Heart left ventricle (tissue), 16 donors: Measurements from ENCODE around the gene ALG10. TPM values are rescaled to one million over a fixed set of nuclear protein-coding genes. Genes with fewer than 3 reads are reported as not detected.
A peak's percentile ranks its signal among the peaks of the same experiment; 100 is the strongest.
"Not testable (repeated sequence)": the region's sequence is repeated elsewhere in the genome, so short reads cannot be mapped to it uniquely, and the experiment has no call there.

Experiments
- ATAC-seq, 4 donors: fragments of 200-7000 bp; cut with Tn5 transposase; one replicate each; pipeline ENCODE4 v1.9.1; 2020 to 2022; ENCODE audit warnings: moderate library complexity in 4 of 4, mild to moderate bottlenecking in 3 of 4, moderate number of reproducible peaks in 1 of 4
- DNase-seq, 5 donors: peaks; one replicate each; pipeline ENCODE4 v3.0.0-alpha.2; 2020
- H3K27ac ChIP-seq, 12 donors: fragments of 200-600 bp; sonication (generic) in 4 of 12; one replicate each; pipeline versions ENCODE4 v1.5.0 to v1.8.0; 2016 to 2022; ENCODE audit warnings: mild to moderate bottlenecking in 2 of 12
- H3K27me3 ChIP-seq, 9 donors: fragments of 200-600 bp; sonication (generic) in 2 of 9; one replicate each; pipeline versions ENCODE4 v1.5.1 to v1.8.0; 2016 to 2022; ENCODE audit warnings: mild to moderate bottlenecking in 3 of 9
- H3K36me3 ChIP-seq, 9 donors: fragments of 200-600 bp; sonication (generic) in 2 of 9; one replicate each; pipeline versions ENCODE4 v1.5.0 to v1.8.0; 2018 to 2022; ENCODE audit warnings: mild to moderate bottlenecking in 2 of 9
- H3K4me1 ChIP-seq, 12 donors: fragments of 200-600 bp; sonication (generic) in 4 of 12; one replicate each; pipeline versions ENCODE4 v1.5.0 to v1.8.0; 2016 to 2022; ENCODE audit warnings: mild to moderate bottlenecking in 3 of 12
- H3K4me3 ChIP-seq, 12 donors: fragments of 200-600 bp; sonication (generic) in 4 of 12; one replicate each; pipeline versions ENCODE4 v1.5.0 to v1.8.0; 2017 to 2022; ENCODE audit warnings: mild to moderate bottlenecking in 9 of 12, moderate library complexity in 4 of 12
- H3K9me3 ChIP-seq, 12 donors: fragments of 200-600 bp; sonication (generic) in 4 of 12; one replicate each; pipeline versions ENCODE4 v1.5.0 to v1.8.0; 2016 to 2022; ENCODE audit warnings: mild to moderate bottlenecking in 1 of 12
- POLR2A ChIP-seq, 2 donors: fragments of 450-650 bp; IDR thresholded peaks; one replicate each; pipeline ENCODE4 v1.6.1; 2017; ENCODE audit warnings: antibody characterized with exemption in 2 of 2, mild to moderate bottlenecking in 2 of 2, moderate library complexity in 2 of 2
- WGBS, 4 donors: extraction: QIAGEN DNeasy Blood & Tissue Kit in 2 of 4; methylation state at CpG; one replicate each; pipeline versions ENCODE4 v1.1.5 to v1.1.7; 2013 to 2018; 5-methylcytosine and 5-hydroxymethylcytosine counted together
- intact Hi-C, 10 donors: fragments of 100-400 bp; cut with DNase I; formaldehyde crosslinking; loops; one replicate each; pipeline versions ENCODE4 v1.11.1 to v1.14.2; 2022
- polyA plus RNA-seq, 2 donors: library from polyadenylated mRNA; stranded (reverse); fragments of 200-250 nt; gene quantifications; one replicate each; pipeline ENCODE4 v1.2.3, GENCODE V29; 2013
- total RNA-seq, 9 donors: library from RNA; depleted of rRNA in 2 of 9; stranded (reverse); fragments of >200 nt in 2 of 9; fragmentation: NEBNext Ultra II Directional in 3 of 9; extraction: Animal tissue kit (Norgen Biotek cat#: 25700) in 3 of 9; gene quantifications; one replicate each; pipeline versions ENCODE4 v1.1.0 to v1.2.4, GENCODE V29; 2016 to 2023
- TF ChIP-seq, protein P1 (sequence below), 12 donors: fragments of 200-600 bp; sonication (generic) in 4 of 12; IDR thresholded peaks; one replicate each; pipeline versions ENCODE4 v1.5.0 to v1.8.0; 2018 to 2022; ENCODE audit warnings: antibody characterized with exemption in 12 of 12, mild to moderate bottlenecking in 5 of 12
- donor health status: ischemic (EF 13 %, LVEDD 7.1; RV severe dilation, severe dysfunction).
- donor health status: healthy with polysubstance abuse.
- donor health status: DM: no; HTN: yes; CAD: no.
- donor health status: DM: no; HTN: no; CAD: no.
- donor health status: ischemic (EF 25% LVEDD 6.9; RV normal size, moderate dysfunction).
- donor health status: ischemic (EF 25% LVEDD 5.7; RV mildly dilated, moderate dysfunction).
- donor health status: healthy.
- donor health status: DM: yes; HTN: yes; CAD: no.
- donor health status: ischemic (EF 35%, LVEDD 5.7; RV mildly dilated, moderate dysfunction).
- donor health status: nonischemic (EF 11% LVEDD 7.7; RV severe dilation, severe dysfunction).
- donor health status: DM: yes; HTN: yes; CAD: no.
- donor health status: PGD.
- donor health status: ischemic (EF 29% LVEDD 5.4; RV normal size, mild dysfunction).
- donor health status: nonischemic (EF 23%, LVEDD 6.1; RV moderate dilation, normal function).

The ALG10 gene
- total and polyA plus RNA-seq, 11 donors, result 0.72 to 5.5 (median 3.6) TPM

DNA sequence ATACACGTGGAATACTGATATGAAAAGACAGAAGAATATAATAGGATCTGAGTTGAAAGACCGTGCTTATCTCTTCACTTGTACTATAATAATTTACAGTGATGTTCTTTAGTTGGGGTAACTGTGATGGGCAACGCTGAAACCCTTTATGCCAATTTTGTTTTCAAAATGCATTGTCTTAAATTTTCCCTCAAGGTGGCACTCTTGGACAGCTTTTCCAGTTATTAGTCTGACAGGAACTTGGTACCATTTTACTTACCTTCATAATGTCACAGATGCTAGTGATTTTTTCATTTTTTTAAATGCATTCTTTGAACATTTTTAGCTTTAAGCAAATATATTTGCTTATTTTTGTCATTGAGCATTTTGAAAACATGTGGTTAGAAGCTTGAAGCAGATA, 16.1 kb downstream of the ALG10 start:
- 79 to 87% (median 85%) methylated on average over 3 of the region's 3 CpGs for WGBS, 4 donors
- TF ChIP-seq, protein P1, sequence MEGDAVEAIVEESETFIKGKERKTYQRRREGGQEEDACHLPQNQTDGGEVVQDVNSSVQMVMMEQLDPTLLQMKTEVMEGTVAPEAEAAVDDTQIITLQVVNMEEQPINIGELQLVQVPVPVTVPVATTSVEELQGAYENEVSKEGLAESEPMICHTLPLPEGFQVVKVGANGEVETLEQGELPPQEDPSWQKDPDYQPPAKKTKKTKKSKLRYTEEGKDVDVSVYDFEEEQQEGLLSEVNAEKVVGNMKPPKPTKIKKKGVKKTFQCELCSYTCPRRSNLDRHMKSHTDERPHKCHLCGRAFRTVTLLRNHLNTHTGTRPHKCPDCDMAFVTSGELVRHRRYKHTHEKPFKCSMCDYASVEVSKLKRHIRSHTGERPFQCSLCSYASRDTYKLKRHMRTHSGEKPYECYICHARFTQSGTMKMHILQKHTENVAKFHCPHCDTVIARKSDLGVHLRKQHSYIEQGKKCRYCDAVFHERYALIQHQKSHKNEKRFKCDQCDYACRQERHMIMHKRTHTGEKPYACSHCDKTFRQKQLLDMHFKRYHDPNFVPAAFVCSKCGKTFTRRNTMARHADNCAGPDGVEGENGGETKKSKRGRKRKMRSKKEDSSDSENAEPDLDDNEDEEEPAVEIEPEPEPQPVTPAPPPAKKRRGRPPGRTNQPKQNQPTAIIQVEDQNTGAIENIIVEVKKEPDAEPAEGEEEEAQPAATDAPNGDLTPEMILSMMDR (IDR thresholded peaks at IDR 0.05), result peak in 4 of 12 donors; percentile 19 to 32 (median 25)
- not testable (repeated sequence) for H3K36me3 ChIP-seq, H3K9me3 ChIP-seq, H3K4me1 ChIP-seq, ATAC-seq, H3K27me3 ChIP-seq, DNase-seq, H3K27ac ChIP-seq, H3K4me3 ChIP-seq
- intact Hi-C loops, result loop anchor here in 4 of 10 donors (5.0 to 10.0 kb wide), 3 partner anchors 584 to 589 kb away; no protein-coding TSS in a partner anchor

GRCh38 chr12:34046570-34046969, 24.3 kb downstream of the ALG10 start:
- Histone ChIP-seq H3K4me3 (no peak overlapping the region), H3K36me3 (no peaks in the 10 kb centered on the region), H3K27ac (no peak overlapping the region), H3K9me3 (peaks cover 0 to 19% (median 0%) of the 10 kb centered on the region in 12 donors), H3K4me1 (no peaks in the 10 kb centered on the region), H3K27me3 (no peaks in the 10 kb centered on the region)
- no peak for TF ChIP-seq POLR2A (IDR thresholded peaks at IDR 0.05)
- TF ChIP-seq, protein P1 (IDR thresholded peaks at IDR 0.05), result no peak
- intact Hi-C loops, result no loop called here
- DNase-seq (no peak), ATAC-seq (no peak)

DNA sequence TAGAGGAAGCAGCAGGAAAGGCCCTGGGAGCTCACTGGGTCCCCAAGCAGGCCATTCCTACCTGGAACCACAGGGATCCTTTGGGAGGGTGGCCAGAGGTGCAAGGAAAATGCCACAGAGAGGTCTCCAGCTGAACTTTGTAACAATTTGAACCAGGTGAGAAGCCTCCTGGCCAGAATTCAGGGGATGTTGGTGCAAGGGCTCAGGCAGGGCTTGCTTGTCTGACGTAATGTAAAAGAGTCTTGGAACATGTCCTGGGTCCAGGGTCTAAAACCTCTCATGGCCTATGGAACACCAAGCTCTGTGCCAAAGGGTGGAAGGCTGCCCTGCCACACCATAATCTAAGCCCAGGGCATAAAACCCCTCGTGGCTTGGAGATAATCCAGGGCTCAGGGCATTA, 25.6 kb downstream of the ALG10 start:
- H3K27me3 ChIP-seq, H3K36me3 ChIP-seq, H3K4me1 ChIP-seq, ATAC-seq, H3K4me3 ChIP-seq, intact Hi-C loops, H3K27ac ChIP-seq: not testable (repeated sequence)
- DNase-seq, result peak in 1 of 5 donors; percentile 24
- WGBS, 4 donors, result 72 to 77% (median 76%) methylated on average over 2 of the region's 2 CpGs
- peaks cover 0 to 26% (median 0%) of the 10 kb centered on the region in 12 donors for H3K9me3 ChIP-seq

DNA sequence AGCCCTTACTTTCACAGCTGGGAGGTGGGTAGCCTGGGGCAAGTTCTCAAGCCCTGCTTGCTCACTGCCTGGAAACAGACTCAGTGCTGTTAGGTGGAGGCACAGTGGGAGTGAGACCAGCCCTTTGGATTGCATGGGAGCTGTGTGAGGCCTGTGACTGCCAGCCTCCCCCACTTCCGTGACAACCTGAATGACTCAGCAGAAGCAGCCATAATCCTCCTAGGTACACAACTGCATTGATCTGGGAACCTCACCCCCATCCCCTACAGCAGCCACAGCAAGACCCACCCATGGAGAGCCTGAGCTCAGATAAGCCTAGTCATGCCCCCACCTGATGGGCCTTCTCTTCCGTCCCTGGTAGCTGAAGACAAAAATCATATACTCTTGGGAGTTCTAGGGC, 26.4 kb downstream of the ALG10 start:
- DNase-seq (no peak), ATAC-seq (no peak)
- Histone ChIP-seq H3K4me3 (no peak overlapping the region), H3K27ac (no peak overlapping the region), H3K36me3 (no peaks in the 10 kb centered on the region), H3K4me1 (no peaks in the 10 kb centered on the region), H3K9me3 (peaks cover 0 to 26% (median 0%) of the 10 kb centered on the region in 12 donors), H3K27me3 (no peaks in the 10 kb centered on the region)
- WGBS, 4 donors, result 87 to 96% (median 93%) methylated on average over 2 of the region's 2 CpGs
- no peak for TF ChIP-seq POLR2A (IDR thresholded peaks at IDR 0.05)
- TF ChIP-seq, protein P1 (IDR thresholded peaks at IDR 0.05), result no peak
- intact Hi-C loops, result no loop called here

GRCh38 chr12:34051486-34051885, 29.2 kb downstream of the ALG10 start:
- DNase-seq (no peak), ATAC-seq (no peak)
- Histone ChIP-seq H3K9me3 (peaks cover 0 to 24% (median 0%) of the 10 kb centered on the region in 12 donors), H3K36me3 (no peaks in the 10 kb centered on the region), H3K27ac (no peak overlapping the region), H3K27me3 (no peaks in the 10 kb centered on the region), H3K4me3 (no peak overlapping the region), H3K4me1 (no peaks in the 10 kb centered on the region)
- TF ChIP-seq, protein P1 (IDR thresholded peaks at IDR 0.05), result no peak
- no peak for TF ChIP-seq POLR2A (IDR thresholded peaks at IDR 0.05)
- WGBS, 4 donors, result 37 to 56% (median 47%) methylated on average over 1 of the region's 1 CpG
- intact Hi-C loops, result no loop called here
